NT2/D1 (cell line): Measurements from ENCODE around the gene TPP1.

Source experiments
- YY1 ChIP-seq: IDR thresholded peaks from 2 replicates; pipeline ENCODE4 v1.6.1; 2011; ENCODE audit not compliant: insufficient read length, insufficient read depth
- ZNF274 ChIP-seq: IDR thresholded peaks from 2 replicates; pipeline ENCODE4 v1.6.1; 2011; ENCODE audit warnings: mild to moderate bottlenecking, low read depth, low read length

DNA sequence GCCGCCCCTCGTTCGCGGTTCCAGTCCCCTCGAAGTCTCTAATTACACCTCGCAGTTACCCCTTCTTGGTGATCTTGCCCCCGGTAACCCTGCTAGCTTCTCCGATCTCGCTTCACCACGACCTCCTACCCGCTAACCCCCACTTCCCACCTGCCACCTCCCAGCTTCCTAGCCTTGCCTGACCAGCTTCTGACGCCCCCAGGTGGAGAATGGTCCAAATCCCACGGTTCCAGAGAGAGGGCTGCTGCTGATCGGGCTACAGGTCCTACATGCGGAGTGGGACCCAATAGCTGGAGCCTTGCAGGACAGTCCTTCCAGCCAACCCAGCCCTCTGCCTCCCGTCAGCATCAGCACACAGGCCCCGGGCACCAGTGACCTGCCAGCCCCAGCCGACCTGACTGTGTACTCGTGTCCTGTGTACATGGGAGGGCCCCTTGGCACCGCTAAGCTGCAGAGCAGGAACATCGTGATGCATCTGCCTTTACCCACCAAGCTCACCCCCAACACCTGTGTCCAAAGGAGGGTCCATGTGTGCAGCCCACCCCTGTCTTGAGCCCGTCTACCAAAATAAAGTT, 47.7 kb downstream of the TPP1 start:
- TF ChIP-seq ZNF274 (no peak), YY1 (no peak)
